ENCODE results near the gene TXNDC15. TPM values are rescaled to one million over a fixed set of nuclear protein-coding genes. Genes with fewer than 3 reads are reported as not detected.

The TXNDC15 gene
- total and polyA plus RNA-seq, 2 of the 13 experiments (the other 11 are each of a cell fraction or from before 2014, with no cell fraction given) = 22.2 to 49.9 TPM

GRCh38 chr5:134845335-134845851 lies 28.8 kb upstream of the TXNDC15 start (continued):
- TF ChIP-seq ZHX1 (CRISPR knock-in tag; IDR thresholded peaks at IDR 0.05; ENCODE audit: low read depth) (no peak), ZBTB38 (CRISPR knock-in tag; IDR thresholded peaks at IDR 0.05) (no peak), NR0B2 (CRISPR knock-in tag; IDR thresholded peaks at IDR 0.05) (no peak), SIX4 (CRISPR knock-in tag; IDR thresholded peaks at IDR 0.05) (no peak), ZBTB4 (CRISPR knock-in tag; IDR thresholded peaks at IDR 0.05; ENCODE audit: borderline replicate concordance) (no peak), ZNF251 (CRISPR knock-in tag; IDR thresholded peaks at IDR 0.05) (no peak), PHF20 (CRISPR knock-in tag; IDR thresholded peaks at IDR 0.05) (no peak), KLF13 (CRISPR knock-in tag; IDR thresholded peaks at IDR 0.05) (no peak), GTF3A (CRISPR knock-in tag; conservative IDR thresholded peaks at IDR 0.05) (0 out of 2 replicates have a peak, but pooled peaks have one; percentile 58), ZBTB21 (CRISPR knock-in tag; IDR thresholded peaks at IDR 0.05) (0 out of 2 replicates have a peak, but pooled peaks have one; percentile 43), SMAD1 (CRISPR knock-in tag; IDR thresholded peaks at IDR 0.05; ENCODE audit: borderline replicate concordance, low read depth) (peak; percentile 77; the same call in 1 of the 2 replicates), PRDM4 (CRISPR knock-in tag; IDR thresholded peaks at IDR 0.05; ENCODE audit: borderline replicate concordance) (no peak), SMARCE1 (IDR thresholded peaks at IDR 0.05; ENCODE audit: borderline replicate concordance) (no peak), ZNF687 (CRISPR knock-in tag; IDR thresholded peaks at IDR 0.05) (no peak), SALL1 (CRISPR knock-in tag; IDR thresholded peaks at IDR 0.05) (no peak), HDAC2 (CRISPR knock-in tag; IDR thresholded peaks at IDR 0.05) (no peak), EED (CRISPR knock-in tag; IDR thresholded peaks at IDR 0.05) (no peak)

Measured in HepG2 (cell line).